Tibial nerve (tissue), 4 donors: ENCODE data around the gene CLVS2. TPM values are rescaled to one million over a fixed set of nuclear protein-coding genes. Genes with fewer than 3 reads are reported as not detected.

Source experiments
- DNase-seq, 2 donors: peaks; one replicate each; pipeline ENCODE4 v3.0.0-alpha.2; 2019; ENCODE audit warnings: low spot score in 2 of 2
- H3K27ac ChIP-seq, 4 donors: fragments of 200-600 bp; sonication (generic) in 3 of 4; one replicate each; pipeline ENCODE4 v1.5.1; 2017 to 2019; ENCODE audit warnings: mild to moderate bottlenecking in 1 of 4
- H3K27me3 ChIP-seq, 2 donors: fragments of 200-600 bp; sonication (generic) in 1 of 2; one replicate each; pipeline versions ENCODE4 v1.5.1 to v1.6.0; 2017 to 2019
- H3K36me3 ChIP-seq, 3 donors: fragments of 200-600 bp; sonication (generic); one replicate each; pipeline ENCODE4 v1.5.1; 2018 to 2019
- H3K4me1 ChIP-seq, 4 donors: fragments of 200-600 bp; sonication (generic) in 3 of 4; one replicate each; pipeline ENCODE4 v1.5.1; 2017 to 2019
- H3K4me3 ChIP-seq, 4 donors: fragments of 200-600 bp; sonication (generic) in 3 of 4; one replicate each; pipeline ENCODE4 v1.5.1; 2017 to 2019; ENCODE audit warnings: mild to moderate bottlenecking in 1 of 4, moderate library complexity in 1 of 4
- H3K9me3 ChIP-seq, 4 donors: fragments of 200-600 bp; sonication (generic) in 3 of 4; one replicate each; pipeline ENCODE4 v1.5.1; 2017 to 2019
- EP300 ChIP-seq, 2 donors: sonication (generic); formaldehyde crosslinking; IDR thresholded peaks; one replicate each; pipeline ENCODE4 v1.6.1; 2017; ENCODE audit warnings: antibody characterized with exemption in 2 of 2, mild to moderate bottlenecking in 1 of 2
- POLR2A ChIP-seq, 2 donors: fragments of 450-650 bp; IDR thresholded peaks; one replicate each; pipeline ENCODE4 v1.6.1; 2017; ENCODE audit warnings: antibody characterized with exemption in 2 of 2, mild to moderate bottlenecking in 2 of 2, moderate library complexity in 2 of 2
- WGBS, 2 donors: methylation state at CpG; one replicate each; pipeline ENCODE4 v1.1.5; 2018; 5-methylcytosine and 5-hydroxymethylcytosine counted together
- total RNA-seq, 4 donors: library from RNA; depleted of rRNA; stranded (reverse); fragments of >200 nt; gene quantifications; one replicate each; pipeline ENCODE4 v1.1.0, GENCODE V29; 2016
- TF ChIP-seq, protein P1 (sequence below), 5 experiments: fragments of 200-600 bp in 3 of 5; fragments of 450-650 bp in 2 of 5; sonication (generic) in 3 of 5; IDR thresholded peaks; one replicate each; pipeline ENCODE4 v1.5.1; 2016 to 2019; ENCODE audit warnings: antibody characterized with exemption in 5 of 5, mild to moderate bottlenecking in 3 of 5, moderate library complexity in 2 of 5

The CLVS2 gene
- total RNA-seq, 4 donors from 2014 or later = under 0.01 to 0.22 (median under 0.01) TPM

DNA sequence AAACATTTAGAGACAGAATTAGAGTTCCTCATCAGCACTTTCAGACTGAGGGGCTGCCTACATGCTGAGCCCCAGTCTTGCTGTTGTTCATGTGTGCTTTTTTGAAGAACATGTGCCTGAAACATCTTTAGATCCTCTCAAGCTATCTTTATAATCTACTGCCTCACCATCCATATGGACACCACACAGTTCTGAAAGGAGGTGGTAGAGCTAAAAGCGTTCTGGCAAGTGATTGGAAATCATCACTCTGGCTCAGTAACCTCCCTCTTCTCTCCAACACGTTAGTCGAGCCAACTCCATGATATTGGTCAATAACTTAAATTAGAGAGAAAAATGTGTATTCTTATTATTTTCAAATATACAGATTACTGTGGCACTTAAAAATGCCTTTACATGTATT lies 40.6 kb downstream of the CLVS2 start:
- WGBS, 2 donors = 84 to 87% methylated on average over 3 of the region's 3 CpGs
- TF ChIP-seq POLR2A (IDR thresholded peaks at IDR 0.05) (no peak), EP300 (IDR thresholded peaks at IDR 0.05) (no peak)
- TF ChIP-seq, protein P1, sequence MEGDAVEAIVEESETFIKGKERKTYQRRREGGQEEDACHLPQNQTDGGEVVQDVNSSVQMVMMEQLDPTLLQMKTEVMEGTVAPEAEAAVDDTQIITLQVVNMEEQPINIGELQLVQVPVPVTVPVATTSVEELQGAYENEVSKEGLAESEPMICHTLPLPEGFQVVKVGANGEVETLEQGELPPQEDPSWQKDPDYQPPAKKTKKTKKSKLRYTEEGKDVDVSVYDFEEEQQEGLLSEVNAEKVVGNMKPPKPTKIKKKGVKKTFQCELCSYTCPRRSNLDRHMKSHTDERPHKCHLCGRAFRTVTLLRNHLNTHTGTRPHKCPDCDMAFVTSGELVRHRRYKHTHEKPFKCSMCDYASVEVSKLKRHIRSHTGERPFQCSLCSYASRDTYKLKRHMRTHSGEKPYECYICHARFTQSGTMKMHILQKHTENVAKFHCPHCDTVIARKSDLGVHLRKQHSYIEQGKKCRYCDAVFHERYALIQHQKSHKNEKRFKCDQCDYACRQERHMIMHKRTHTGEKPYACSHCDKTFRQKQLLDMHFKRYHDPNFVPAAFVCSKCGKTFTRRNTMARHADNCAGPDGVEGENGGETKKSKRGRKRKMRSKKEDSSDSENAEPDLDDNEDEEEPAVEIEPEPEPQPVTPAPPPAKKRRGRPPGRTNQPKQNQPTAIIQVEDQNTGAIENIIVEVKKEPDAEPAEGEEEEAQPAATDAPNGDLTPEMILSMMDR (IDR thresholded peaks at IDR 0.05) = no peak
- DNase-seq = no peak
- no peak overlapping the region for H3K4me3 ChIP-seq
- no peak overlapping the region for H3K27ac ChIP-seq
- H3K4me1 ChIP-seq = no peaks in the 10 kb centered on the region
- no peaks in the 10 kb centered on the region for H3K9me3 ChIP-seq
- no peaks in the 10 kb centered on the region for H3K27me3 ChIP-seq
- H3K36me3 ChIP-seq = no peaks in the 10 kb centered on the region

DNA sequence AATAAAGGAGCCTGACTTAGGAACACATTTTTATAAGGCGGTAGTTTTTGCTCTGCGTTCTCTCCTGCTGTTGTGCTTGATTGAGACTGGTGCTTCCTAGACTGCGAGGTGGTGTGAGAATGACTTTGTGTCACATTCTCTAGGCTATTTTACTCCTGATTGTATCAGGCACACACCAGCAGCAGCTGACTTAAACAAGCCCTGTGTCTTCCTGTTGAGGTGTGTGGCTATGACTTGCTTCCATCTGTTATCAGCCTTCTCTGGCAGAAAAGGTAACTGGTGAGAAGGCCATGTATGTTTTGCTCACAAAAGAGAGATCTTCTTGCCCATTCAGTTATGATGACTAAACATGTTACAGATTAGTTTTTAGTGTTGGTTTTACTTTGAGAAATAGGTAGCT lies 43.4 kb downstream of the CLVS2 start:
- Histone ChIP-seq H3K4me1 (no peaks in the 10 kb centered on the region), H3K27ac (no peak overlapping the region), H3K27me3 (no peaks in the 10 kb centered on the region), H3K36me3 (no peaks in the 10 kb centered on the region), H3K4me3 (no peak overlapping the region), H3K9me3 (no peaks in the 10 kb centered on the region)
- no peak for DNase-seq
- WGBS, 2 donors = 86 to 88% methylated on average over 3 of the region's 3 CpGs
- TF ChIP-seq EP300 (IDR thresholded peaks at IDR 0.05) (no peak), POLR2A (IDR thresholded peaks at IDR 0.05) (no peak)
- TF ChIP-seq, protein P1 (IDR thresholded peaks at IDR 0.05) = no peak

DNA sequence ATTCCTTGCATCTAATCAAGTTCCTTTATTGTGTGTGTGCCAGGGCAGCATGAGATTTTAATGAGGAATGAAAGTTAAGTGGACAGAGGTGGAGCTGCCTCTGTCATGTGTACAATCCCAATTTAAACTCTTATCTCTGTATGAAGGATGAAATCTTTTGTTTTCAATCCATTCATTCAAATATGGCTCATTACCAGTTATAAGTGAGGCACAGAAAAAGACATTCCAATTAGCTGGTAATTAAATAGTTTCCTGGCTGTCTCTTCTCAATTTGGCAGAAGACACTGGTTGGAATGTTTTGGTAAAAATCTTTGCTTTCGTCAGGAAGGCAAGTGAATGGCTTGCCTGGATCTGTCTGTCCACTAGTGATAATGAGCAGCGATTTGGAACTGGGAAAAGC lies 46.4 kb downstream of the CLVS2 start:
- TF ChIP-seq POLR2A (IDR thresholded peaks at IDR 0.05) (no peak), EP300 (IDR thresholded peaks at IDR 0.05) (no peak)
- TF ChIP-seq, protein P1 (IDR thresholded peaks at IDR 0.05) = no peak
- no peaks in the 10 kb centered on the region for H3K4me1 ChIP-seq
- H3K4me3 ChIP-seq = no peak overlapping the region
- no peaks in the 10 kb centered on the region for H3K36me3 ChIP-seq
- no peaks in the 10 kb centered on the region for H3K27me3 ChIP-seq
- H3K9me3 ChIP-seq = no peaks in the 10 kb centered on the region
- no peak for DNase-seq
- no peak overlapping the region for H3K27ac ChIP-seq
- 58 to 69% methylated on average over 2 of the region's 2 CpGs for WGBS, 2 donors

DNA sequence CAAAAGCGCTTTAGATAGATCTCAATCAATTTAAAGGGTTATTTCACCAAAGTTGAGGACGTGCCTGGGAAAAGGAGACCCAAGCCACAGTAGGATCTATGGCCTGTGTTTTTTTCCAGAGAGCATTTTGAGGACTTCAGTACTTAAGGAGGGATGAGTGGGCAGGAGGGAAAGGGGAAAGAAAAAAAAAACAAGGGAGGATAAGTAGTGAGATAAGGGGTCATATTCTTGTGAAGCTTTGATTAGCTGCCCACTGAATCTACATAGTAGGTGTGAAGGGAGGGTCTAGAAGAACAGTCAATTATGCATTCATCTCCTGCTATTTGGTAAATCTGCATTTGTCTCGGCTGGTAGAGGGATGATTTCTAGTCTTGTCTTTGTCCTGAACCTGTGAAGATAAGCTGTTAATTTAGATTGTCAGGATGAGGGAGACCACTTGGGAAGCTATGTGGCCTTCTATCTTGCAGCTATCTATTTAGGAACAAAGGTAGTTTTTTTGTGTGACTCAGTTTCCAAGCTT lies 48.4 kb downstream of the CLVS2 start:
- H3K27me3 ChIP-seq = no peaks in the 10 kb centered on the region
- H3K9me3 ChIP-seq = no peaks in the 10 kb centered on the region
- 84 to 86% methylated on average over 3 of the region's 3 CpGs for WGBS, 2 donors
- H3K4me3 ChIP-seq = no peak overlapping the region
- H3K36me3 ChIP-seq = no peaks in the 10 kb centered on the region
- TF ChIP-seq POLR2A (IDR thresholded peaks at IDR 0.05) = no peak
- TF ChIP-seq EP300 (IDR thresholded peaks at IDR 0.05) = no peak
- TF ChIP-seq, protein P1 (IDR thresholded peaks at IDR 0.05) = no peak
- no peak overlapping the region for H3K27ac ChIP-seq
- DNase-seq = no peak
- H3K4me1 ChIP-seq = no peaks in the 10 kb centered on the region

DNA sequence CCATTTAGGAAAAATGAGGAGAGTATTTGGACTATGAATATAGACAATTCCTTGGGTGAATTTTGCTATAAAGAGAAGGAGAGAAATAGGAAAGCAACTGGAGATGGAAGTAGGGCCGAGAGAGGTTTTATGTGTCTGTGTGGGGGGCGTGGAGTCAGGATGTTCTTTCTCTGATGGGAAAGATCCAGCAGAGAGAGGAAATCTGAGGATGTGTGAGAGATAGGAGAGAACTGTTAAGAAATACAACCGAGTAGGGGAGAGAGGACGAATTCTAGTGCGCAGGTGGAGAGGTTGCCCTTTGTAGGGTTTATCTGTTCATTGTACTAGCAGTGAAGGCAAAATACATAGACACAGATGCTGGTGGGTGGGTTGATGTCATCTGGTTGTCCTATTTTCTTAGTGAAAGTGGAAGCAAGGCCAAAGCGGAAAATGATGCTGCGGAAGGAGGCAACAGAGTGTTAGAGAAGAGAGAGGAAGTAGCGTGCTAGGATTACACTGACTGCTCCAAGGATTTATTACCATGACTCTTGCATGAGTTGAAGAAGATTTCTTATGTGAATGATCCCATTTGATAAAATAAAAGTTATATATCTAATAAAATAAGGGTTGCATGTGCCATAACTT lies 57.7 kb downstream of the CLVS2 start:
- H3K36me3 ChIP-seq = no peaks in the 10 kb centered on the region
- H3K27ac ChIP-seq = no peak overlapping the region
- TF ChIP-seq EP300 (IDR thresholded peaks at IDR 0.05) (no peak), POLR2A (IDR thresholded peaks at IDR 0.05) (no peak)
- TF ChIP-seq, protein P1 (IDR thresholded peaks at IDR 0.05) = no peak
- no peaks in the 10 kb centered on the region for H3K4me1 ChIP-seq
- H3K9me3 ChIP-seq = no peaks in the 10 kb centered on the region
- 82% methylated on average over 8 of the region's 8 CpGs for WGBS, 2 donors
- no peak for DNase-seq
- no peak overlapping the region for H3K4me3 ChIP-seq
- no peaks in the 10 kb centered on the region for H3K27me3 ChIP-seq
